Pancreas (tissue), 10 donors: ENCODE data around the gene ZBTB7C. TPM values are rescaled to one million over a fixed set of nuclear protein-coding genes. Genes with fewer than 3 reads are reported as not detected.

Source experiments
- ATAC-seq, 4 donors: fragments of 200-7000 bp; cut with Tn5 transposase; one replicate each; pipeline versions ENCODE4 v1.8.0 to v1.9.1; 2020; ENCODE audit warnings: mild to moderate bottlenecking in 4 of 4, moderate library complexity in 4 of 4
- DNase-seq, 6 donors: peaks; one replicate each; pipeline ENCODE4 v3.0.0-alpha.2; 2020
- FAIRE-seq: peaks from 2 replicates; lab custom pipeline; 2012; peaks lifted over from hg19 to GRCh38; lab: Jason Lieb, UNC
- H3K27ac ChIP-seq, 4 donors: fragments of 200-600 bp; sonication (generic); 1 replicate in 3 of 4; 2 replicates in 1 of 4; pipeline versions ENCODE4 v1.5.0 to v1.8.0; 2020
- H3K27me3 ChIP-seq, 4 donors: fragments of 200-600 bp; one replicate each; pipeline ENCODE4 v1.8.0; 2021
- H3K36me3 ChIP-seq, 3 donors: fragments of 200-600 bp; sonication (generic) in 1 of 3; one replicate each; pipeline versions ENCODE4 v1.5.0 to v1.8.0; 2020 to 2021
- H3K4me1 ChIP-seq, 3 donors: fragments of 200-600 bp; one replicate each; pipeline ENCODE4 v1.8.0; 2021
- H3K4me3 ChIP-seq, 4 donors: fragments of 200-600 bp; sonication (generic) in 2 of 4; one replicate each; pipeline versions ENCODE4 v1.5.0 to v1.8.0; 2020 to 2021
- H3K9me3 ChIP-seq, 4 donors: fragments of 200-600 bp; one replicate each; pipeline ENCODE4 v1.8.0; 2021
- WGBS, 2 donors: extraction: QIAGEN DNeasy Blood & Tissue Kit; methylation state at CpG; one replicate each; pipeline ENCODE4 v1.1.7; 2013; 5-methylcytosine and 5-hydroxymethylcytosine counted together
- intact Hi-C, 3 donors: fragments of 100-400 bp; cut with DNase I; formaldehyde crosslinking; loops; one replicate each; pipeline versions ENCODE4 v1.11.1 to v1.14.2; 2022
- polyA plus RNA-seq, 2 donors: library from polyadenylated mRNA; stranded (reverse); fragments of 200-250 nt; gene quantifications; one replicate each; pipeline ENCODE4 v1.2.3, GENCODE V29; 2013
- total RNA-seq, 6 donors: library from RNA; stranded (reverse); fragmentation: NEBNext Ultra II Directional in 4 of 6; extraction: Animal tissue kit (Norgen Biotek cat#: 25700) in 4 of 6; gene quantifications; one replicate each; pipeline versions ENCODE4 v1.2.1 to v1.2.4, GENCODE V29; 2021 to 2023
- TF ChIP-seq, protein P1 (sequence below), 4 donors: fragments of 200-600 bp; sonication (generic) in 3 of 4; IDR thresholded peaks; one replicate each; pipeline versions ENCODE4 v1.5.0 to v1.8.0; 2021; ENCODE audit warnings: antibody characterized with exemption in 4 of 4
- donor health status: healthy with polysubstance abuse.
- donor health status: DM: no; HTN: no; CAD: no; lungs with moderate emphysema.
- donor health status: DM: no; HTN: no; CAD: no.
- donor health status: control.
- donor health status: control.
- donor health status: Bipolar disorder and iron deficiency.
- donor health status: DM: yes; HTN: yes; CAD: no.
- donor health status: DM: no; HTN: no; CAD: no.
- donor health status: DM: no; HTN: no; CAD: no.
- donor health status: DM: yes; HTN: yes; CAD: no.

Gene ZBTB7C
- total and polyA plus RNA-seq, 8 donors, result 0.35 to 1.7 (median 0.91) TPM

DNA sequence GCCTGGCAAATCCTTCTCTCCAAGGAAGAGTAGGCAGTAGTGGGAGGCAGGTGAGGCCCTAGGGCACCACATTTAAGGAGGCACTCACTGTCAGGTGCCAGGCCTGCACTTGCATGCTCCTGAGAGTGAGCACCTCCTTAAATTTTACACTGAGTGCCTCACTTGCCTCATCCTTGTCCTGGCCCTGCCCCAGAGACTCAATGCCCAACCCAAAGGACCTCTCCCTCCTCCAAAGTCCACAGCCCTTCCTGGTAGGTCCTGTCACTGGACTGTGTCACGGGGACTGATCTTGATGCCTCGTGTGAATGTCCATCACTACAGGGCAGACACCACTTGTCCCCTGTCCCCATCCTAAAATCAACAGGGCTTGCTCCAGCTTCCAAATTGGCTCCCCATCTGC, 235.6 kb downstream of the ZBTB7C start:
- Histone ChIP-seq H3K36me3 (no peaks in the 10 kb centered on the region), H3K4me1 (peaks cover 0 to 2% (median under 1%) of the 10 kb centered on the region in 3 donors), H3K9me3 (no peaks in the 10 kb centered on the region), H3K4me3 (no peak overlapping the region), H3K27me3 (no peaks in the 10 kb centered on the region), H3K27ac (no peak overlapping the region)
- intact Hi-C loops, result no loop called here
- no peak for ATAC-seq
- WGBS, 2 donors, result 82 to 88% methylated on average over 2 of the region's 2 CpGs
- no peak for FAIRE-seq
- no peak for DNase-seq
- TF ChIP-seq, protein P1, sequence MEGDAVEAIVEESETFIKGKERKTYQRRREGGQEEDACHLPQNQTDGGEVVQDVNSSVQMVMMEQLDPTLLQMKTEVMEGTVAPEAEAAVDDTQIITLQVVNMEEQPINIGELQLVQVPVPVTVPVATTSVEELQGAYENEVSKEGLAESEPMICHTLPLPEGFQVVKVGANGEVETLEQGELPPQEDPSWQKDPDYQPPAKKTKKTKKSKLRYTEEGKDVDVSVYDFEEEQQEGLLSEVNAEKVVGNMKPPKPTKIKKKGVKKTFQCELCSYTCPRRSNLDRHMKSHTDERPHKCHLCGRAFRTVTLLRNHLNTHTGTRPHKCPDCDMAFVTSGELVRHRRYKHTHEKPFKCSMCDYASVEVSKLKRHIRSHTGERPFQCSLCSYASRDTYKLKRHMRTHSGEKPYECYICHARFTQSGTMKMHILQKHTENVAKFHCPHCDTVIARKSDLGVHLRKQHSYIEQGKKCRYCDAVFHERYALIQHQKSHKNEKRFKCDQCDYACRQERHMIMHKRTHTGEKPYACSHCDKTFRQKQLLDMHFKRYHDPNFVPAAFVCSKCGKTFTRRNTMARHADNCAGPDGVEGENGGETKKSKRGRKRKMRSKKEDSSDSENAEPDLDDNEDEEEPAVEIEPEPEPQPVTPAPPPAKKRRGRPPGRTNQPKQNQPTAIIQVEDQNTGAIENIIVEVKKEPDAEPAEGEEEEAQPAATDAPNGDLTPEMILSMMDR (IDR thresholded peaks at IDR 0.05), result no peak

DNA sequence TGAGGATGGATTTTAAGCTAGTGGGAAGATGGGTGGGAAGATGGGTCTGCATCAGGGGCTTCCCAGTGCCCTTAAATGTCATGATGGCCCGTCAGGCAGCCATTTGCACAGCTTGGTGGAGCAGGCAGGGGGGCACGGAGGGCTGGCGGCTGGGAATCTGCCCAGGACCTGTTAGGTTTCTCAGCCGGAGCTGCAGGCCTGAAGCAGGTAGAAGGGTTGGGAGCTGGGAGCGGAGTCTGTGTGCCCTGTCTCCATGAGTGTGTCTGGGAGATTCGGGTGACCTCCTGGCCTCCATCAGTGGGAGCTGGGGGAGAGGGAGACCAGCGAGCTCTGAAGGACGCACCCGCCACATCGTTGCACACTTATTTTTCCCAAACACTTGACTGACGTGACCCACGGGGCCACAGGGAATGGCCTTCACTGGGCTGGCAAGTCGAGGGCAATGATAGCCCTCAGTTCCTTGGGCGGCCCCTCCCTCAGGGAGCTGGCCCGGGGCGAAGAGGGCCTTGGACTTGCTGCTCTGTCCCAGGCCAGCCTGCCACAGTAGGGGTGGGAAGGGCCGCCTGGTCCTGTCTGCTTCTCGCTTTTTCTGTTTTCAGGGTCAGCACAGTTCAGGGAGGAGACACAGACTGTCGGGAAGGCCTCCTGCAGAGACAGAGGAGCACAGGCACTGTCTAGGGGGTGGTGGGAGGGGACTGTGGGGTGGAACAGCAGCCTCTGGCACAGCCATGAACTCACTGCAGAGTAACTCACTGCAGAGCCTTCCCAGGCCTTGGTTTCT, 236.8 kb downstream of the ZBTB7C start:
- FAIRE-seq, result no peak
- Histone ChIP-seq H3K36me3 (no peaks in the 10 kb centered on the region), H3K9me3 (no peaks in the 10 kb centered on the region), H3K4me1 (peaks cover 5 to 11% (median 11%) of the 10 kb centered on the region in 3 donors), H3K27ac (no peak overlapping the region), H3K4me3 (no peak overlapping the region), H3K27me3 (no peaks in the 10 kb centered on the region)
- TF ChIP-seq, protein P1 (IDR thresholded peaks at IDR 0.05), result no peak
- intact Hi-C loops, result no loop called here
- WGBS, 2 donors, result 86 to 90% methylated on average over 16 to 19 of the region's 19 CpGs
- peak in 1 of 4 donors; percentile 25 for ATAC-seq
- DNase-seq, result no peak

DNA sequence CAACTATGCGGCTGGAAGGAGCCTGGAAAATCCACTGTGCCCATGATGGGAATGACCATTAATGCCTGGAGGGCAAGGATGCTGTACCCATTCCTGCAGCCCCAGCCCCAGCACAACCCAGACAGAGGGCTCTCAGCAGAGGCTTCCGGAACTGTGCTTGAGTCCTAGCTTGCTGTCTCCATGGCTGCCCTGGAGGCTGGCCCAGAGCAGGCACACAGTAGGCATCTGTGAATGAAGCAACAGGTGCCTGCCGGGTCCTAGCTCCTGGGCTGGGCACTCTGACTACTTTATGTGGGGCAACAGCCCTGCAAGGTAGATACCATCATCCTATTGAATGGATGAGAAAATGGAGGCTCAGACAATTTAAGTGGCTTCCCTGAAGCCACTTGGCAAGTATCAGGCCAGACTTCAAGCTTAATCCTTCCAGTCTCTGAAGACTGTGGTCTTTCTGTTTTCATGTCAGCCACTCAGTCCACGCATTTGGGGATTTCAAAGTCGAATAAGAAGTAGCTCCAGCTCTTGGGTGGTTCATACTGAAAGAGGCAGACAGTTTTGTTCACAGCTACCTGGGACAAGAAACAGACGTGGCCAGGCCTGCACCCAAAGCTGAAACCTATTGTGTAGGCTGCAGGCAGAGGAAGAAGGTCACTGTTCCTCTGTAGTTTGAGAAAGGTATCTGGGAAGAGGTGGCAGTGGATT, 237.5 kb downstream of the ZBTB7C start:
- 88 to 89% methylated on average over 6 of the region's 6 CpGs for WGBS, 2 donors
- TF ChIP-seq, protein P1 (IDR thresholded peaks at IDR 0.05), result no peak
- Histone ChIP-seq H3K27ac (no peak overlapping the region), H3K27me3 (no peaks in the 10 kb centered on the region), H3K4me3 (no peak overlapping the region), H3K4me1 (peaks cover 5 to 16% (median 11%) of the 10 kb centered on the region in 3 donors), H3K36me3 (no peaks in the 10 kb centered on the region), H3K9me3 (no peaks in the 10 kb centered on the region)
- FAIRE-seq (no peak), ATAC-seq (no peak), DNase-seq (no peak)
- intact Hi-C loops, result no loop called here

DNA sequence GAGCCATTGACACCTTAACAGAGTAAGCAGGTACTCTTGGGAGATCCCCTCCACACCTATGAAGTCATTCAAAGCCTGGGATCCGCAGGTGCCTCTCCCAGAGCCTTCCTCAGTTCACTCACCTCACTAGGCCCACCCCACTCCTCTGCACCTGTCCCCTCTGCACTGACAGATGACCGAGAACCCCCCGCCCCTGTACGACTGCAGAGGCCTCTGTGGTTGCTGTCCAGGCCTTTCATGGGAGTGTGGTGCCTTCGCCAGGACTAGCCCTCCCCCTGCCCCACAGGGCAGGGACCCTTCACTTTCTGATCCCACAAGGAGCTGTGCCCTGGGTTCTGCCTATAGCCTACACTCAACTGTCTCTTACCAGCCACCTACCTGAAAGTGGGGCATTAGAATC, 238.5 kb downstream of the ZBTB7C start:
- peaks cover 5 to 16% (median 11%) of the 10 kb centered on the region in 3 donors for H3K4me1 ChIP-seq
- FAIRE-seq (no peak), ATAC-seq (no peak), DNase-seq (no peak)
- intact Hi-C loops, result no loop called here
- H3K27me3 ChIP-seq, result no peaks in the 10 kb centered on the region
- 89 to 97% methylated on average over 5 of the region's 5 CpGs for WGBS, 2 donors
- TF ChIP-seq, protein P1 (IDR thresholded peaks at IDR 0.05), result no peak
- no peak overlapping the region for H3K27ac ChIP-seq
- H3K36me3 ChIP-seq, result no peaks in the 10 kb centered on the region
- no peak overlapping the region for H3K4me3 ChIP-seq
- no peaks in the 10 kb centered on the region for H3K9me3 ChIP-seq
